OCI-LY7 (cell line): Measurements from ENCODE around the gene DUS3L. TPM values are rescaled to one million over a fixed set of nuclear protein-coding genes. Genes with fewer than 3 reads are reported as not detected.

Source experiments
- BruUV-seq: library from RNA; stranded (reverse); fragments of 400-500 nt; replicated peaks from 2 replicates; lab custom pipeline; 2021; lab: Mats Ljungman, UMichigan
- CTCF ChIA-PET: fragments of 300-600 bp; sonication (Branson Sonifier 250); formaldehyde crosslinking; loops from one replicate; lab custom pipeline; 2022; ENCODE audit warnings: antibody characterized with exemption; ENCODE audit not compliant: unreplicated experiment; lab: Charles Lee
- POLR2A ChIA-PET: fragments of 300-600 bp; sonication (Branson Sonifier 250); formaldehyde crosslinking; loops from one replicate; lab custom pipeline; 2022; ENCODE audit warnings: antibody characterized with exemption; lab: Charles Lee
- DNase-seq: peaks from one replicate; pipeline ENCODE4 v3.0.0-alpha.2; 2015; ENCODE audit warnings: low spot score
- H2AFZ ChIP-seq: fragments of 200-600 bp; sonication (generic), shearing (Covaris generic); 2 replicates; pipeline ENCODE4 v1.6.1; 2014; ENCODE audit warnings: mild to moderate bottlenecking, antibody characterized with exemption, low read length, moderate library complexity
- H3K27ac ChIP-seq: fragments of 200-600 bp; sonication (generic); 2 replicates; pipeline ENCODE4 v1.5.1; 2014; ENCODE audit warnings: mixed run types, low read depth, mild to moderate bottlenecking, moderate library complexity, low read length, inconsistent platforms; ENCODE audit not compliant: poor library complexity, severe bottlenecking
- H3K36me3 ChIP-seq: fragments of 200-600 bp; sonication (generic); 2 replicates; pipeline ENCODE4 v1.6.1; 2014; ENCODE audit warnings: mild to moderate bottlenecking, antibody characterized with exemption, low read length, moderate library complexity, mixed read lengths; ENCODE audit not compliant: insufficient read depth
- H3K4me1 ChIP-seq: fragments of 200-600 bp; sonication (generic); 2 replicates; pipeline ENCODE4 v1.5.1; 2014; ENCODE audit warnings: mild to moderate bottlenecking, low read length; ENCODE audit not compliant: insufficient read depth, poor library complexity, severe bottlenecking
- H3K4me2 ChIP-seq: fragments of 200-600 bp; sonication (generic); 2 replicates; pipeline ENCODE4 v1.6.1; 2014; ENCODE audit warnings: mild to moderate bottlenecking, low read length
- H3K4me3 ChIP-seq: fragments of 200-600 bp; sonication (generic); 2 replicates; pipeline ENCODE4 v1.5.1; 2014; ENCODE audit warnings: mild to moderate bottlenecking, low read depth, low read length; ENCODE audit not compliant: poor library complexity, severe bottlenecking
- H3K79me2 ChIP-seq: fragments of 200-600 bp; sonication (generic); 2 replicates; pipeline ENCODE4 v1.6.1; 2016; ENCODE audit warnings: low read depth, mild to moderate bottlenecking, low read length, moderate library complexity, mixed read lengths; ENCODE audit not compliant: insufficient read depth
- H3K9me2 ChIP-seq: fragments of 200-600 bp; sonication (generic); 2 replicates; pipeline ENCODE4 v1.6.1; 2016; ENCODE audit warnings: mild to moderate bottlenecking, low read length, mixed read lengths; ENCODE audit not compliant: insufficient read depth
- H3K9me3 ChIP-seq: fragments of 200-600 bp; sonication (generic); 2 replicates; pipeline ENCODE4 v1.6.1; 2014; ENCODE audit warnings: mild to moderate bottlenecking, mixed run types, low read length, mixed read lengths
- H4K20me1 ChIP-seq: fragments of 200-600 bp; sonication (generic); 2 replicates; pipeline ENCODE4 v1.6.1; 2014; ENCODE audit warnings: mild to moderate bottlenecking, antibody characterized with exemption, low read length, moderate library complexity, mixed read lengths; ENCODE audit not compliant: insufficient read depth
- CTCF ChIP-seq: fragments of 200-600 bp; sonication (generic); conservative IDR thresholded peaks from 2 replicates; pipeline ENCODE4 v1.5.1; 2014; ENCODE audit warnings: mild to moderate bottlenecking, antibody characterized with exemption, low read length, moderate library complexity, mixed read lengths
- EZH2phosphoT487 ChIP-seq: fragments of 200-600 bp; sonication (generic); IDR thresholded peaks from 2 replicates; pipeline ENCODE4 v1.6.1; 2018; ENCODE audit warnings: low read depth, borderline replicate concordance, mild to moderate bottlenecking, mixed run types, antibody characterized with exemption, low read length, moderate library complexity, mixed read lengths
- intact Hi-C: fragments of 100-400 bp; cut with micrococcal nuclease; formaldehyde crosslinking; loops from one replicate; pipeline ENCODE4 v1.10.0; 2022; ENCODE audit not compliant: unreplicated experiment
- total RNA-seq, 2 experiments: library from RNA; depleted of rRNA in 1 of 2; stranded (reverse); fragments of >200 nt in 1 of 2; shearing (Covaris generic) in 1 of 2; gene quantifications; 2 replicates each; pipeline ENCODE4 v1.2.3, GENCODE V29; 2014 to 2022

Gene DUS3L
- total RNA-seq, 2 experiments from 2014 or later = 55.8 to 76.9 TPM

- Histone ChIP-seq H3K36me3 (no peaks in the 10 kb centered on the region), H2AFZ (no peak overlapping the region), H3K4me3 (no peak overlapping the region), H3K9me3 (no peaks in the 10 kb centered on the region), H3K79me2 (no peaks in the 10 kb centered on the region), H4K20me1 (no peaks in the 10 kb centered on the region), H3K4me2 (no peak overlapping the region), H3K27ac (no peak overlapping the region), H3K9me2 (no peaks in the 10 kb centered on the region), H3K4me1 (peaks cover 10% of the 10 kb centered on the region)
- CTCF ChIA-PET = no interaction called here
- TF ChIP-seq CTCF = no peak
- intact Hi-C loops = no loop called here
- POLR2A ChIA-PET = no interaction called here
- no TSS peak for BruUV-seq
- no peak for DNase-seq
These were observed 28.2 kb downstream of the DUS3L start for GRCh38 chr19:5762608-5763217.

- Histone ChIP-seq H3K27ac (no peak overlapping the region), H3K4me3 (no peak overlapping the region), H3K79me2 (no peaks in the 10 kb centered on the region), H3K4me2 (no peak overlapping the region), H2AFZ (no peak overlapping the region), H3K36me3 (no peaks in the 10 kb centered on the region), H4K20me1 (no peaks in the 10 kb centered on the region), H3K9me2 (no peaks in the 10 kb centered on the region), H3K4me1 (no peaks in the 10 kb centered on the region), H3K9me3 (no peaks in the 10 kb centered on the region)
- no TSS peak for BruUV-seq
- ChIA-PET POLR2A (no interaction called here), CTCF (no interaction called here)
- intact Hi-C loops = no loop called here
- DNase-seq = no peak
- TF ChIP-seq EZH2phosphoT487 (no peak), CTCF (no peak)
These were observed 37.2 kb downstream of the DUS3L start for GRCh38 chr19:5753743-5754142.

- no peak for DNase-seq
- H3K79me2 ChIP-seq = no peaks in the 10 kb centered on the region
- no peak overlapping the region for H3K27ac ChIP-seq
- H3K4me3 ChIP-seq = no peak overlapping the region
- no peak overlapping the region for H3K4me2 ChIP-seq
- H3K9me3 ChIP-seq = no peaks in the 10 kb centered on the region
- CTCF ChIA-PET = no interaction called here
- POLR2A ChIA-PET = no interaction called here
- intact Hi-C loops = no loop called here
- H4K20me1 ChIP-seq = no peaks in the 10 kb centered on the region
- BruUV-seq = no TSS peak
- TF ChIP-seq EZH2phosphoT487 (no peak), CTCF (no peak)
- no peaks in the 10 kb centered on the region for H3K36me3 ChIP-seq
- no peak overlapping the region for H2AFZ ChIP-seq
- H3K4me1 ChIP-seq = no peaks in the 10 kb centered on the region
- H3K9me2 ChIP-seq = no peaks in the 10 kb centered on the region
These were observed 39.3 kb downstream of the DUS3L start for GRCh38 chr19:5751709-5752108.
